ENCODE data around the gene CD22.

The CD22 gene

GRCh38 chr19:35295792-35296462 lies 33.1 kb upstream of the CD22 start:
- peak; percentile 36 for DNase-seq (ENCODE audit: low spot score)

- DNase-seq (ENCODE audit: low spot score): no peak
These were observed 32.1 kb upstream of the CD22 start for GRCh38 chr19:35296644-35297514.

GRCh38 chr19:35297515-35297848 lies 31.5 kb upstream of the CD22 start:
- DNase-seq (ENCODE audit: low spot score): no peak

GRCh38 chr19:35297922-35298321 lies 31.1 kb upstream of the CD22 start:
- no peak for DNase-seq (ENCODE audit: low spot score)

- no peak for DNase-seq (ENCODE audit: low spot score)
These were observed 30.4 kb upstream of the CD22 start for GRCh38 chr19:35298561-35298972.

GRCh38 chr19:35299523-35300338 lies 29.3 kb upstream of the CD22 start:
- DNase-seq (ENCODE audit: low spot score): no peak

- DNase-seq (ENCODE audit: low spot score): no peak
These were observed 28.7 kb upstream of the CD22 start for GRCh38 chr19:35300339-35300649.

GRCh38 chr19:35301961-35302360 lies 27.0 kb upstream of the CD22 start:
- no peak for DNase-seq (ENCODE audit: low spot score)

GRCh38 chr19:35302446-35302845 lies 26.5 kb upstream of the CD22 start:
- DNase-seq (ENCODE audit: low spot score): no peak

GRCh38 chr19:35303357-35303915 lies 25.6 kb upstream of the CD22 start:
- no peak for DNase-seq (ENCODE audit: low spot score)

GRCh38 chr19:35304036-35304435 lies 25.0 kb upstream of the CD22 start:
- DNase-seq (ENCODE audit: low spot score): no peak

- DNase-seq (ENCODE audit: low spot score): no peak
These were observed 23.8 kb upstream of the CD22 start for GRCh38 chr19:35305181-35305580.

GRCh38 chr19:35306473-35307246 lies 22.3 kb upstream of the CD22 start:
- no peak for DNase-seq (ENCODE audit: low spot score)

GRCh38 chr19:35307931-35308330 lies 21.1 kb upstream of the CD22 start:
- no peak for DNase-seq (ENCODE audit: low spot score)

GRCh38 chr19:35308910-35309309 lies 20.1 kb upstream of the CD22 start:
- no peak for DNase-seq (ENCODE audit: low spot score)

GRCh38 chr19:35309481-35310279 lies 19.3 kb upstream of the CD22 start:
- no peak for DNase-seq (ENCODE audit: low spot score)

- DNase-seq (ENCODE audit: low spot score): no peak
These were observed 18.7 kb upstream of the CD22 start for GRCh38 chr19:35310331-35310730.

- DNase-seq (ENCODE audit: low spot score): no peak
These were observed 18.0 kb upstream of the CD22 start for GRCh38 chr19:35310811-35311465.

GRCh38 chr19:35311901-35312665 lies 16.9 kb upstream of the CD22 start:
- DNase-seq (ENCODE audit: low spot score): no peak

GRCh38 chr19:35313587-35313986 lies 15.4 kb upstream of the CD22 start:
- DNase-seq (ENCODE audit: low spot score): no peak
